Right renal pelvis (tissue), 4 donors: ENCODE measurements around the gene ITPR1. TPM values are rescaled to one million over a fixed set of nuclear protein-coding genes. Genes with fewer than 3 reads are reported as not detected.

Source experiments
- DNase-seq, 4 donors: peaks; one replicate each; pipeline ENCODE4 v3.0.0-alpha.2; 2013; ENCODE audit warnings: low read depth in 4 of 4, low spot score in 3 of 4, missing footprints in 1 of 4
- polyA plus RNA-seq, 4 donors: library from polyadenylated mRNA; unstranded; fragments of 120-200 nt; gene quantifications; one replicate each; pipeline ENCODE4 v1.2.1, GENCODE V29; 2013; ENCODE audit not compliant: insufficient read length in 4 of 4

Gene ITPR1
- polyA plus RNA-seq, 4 donors, result 48.1 to 61.2 (median 53.4) TPM

- no peak for DNase-seq
These were observed 241.3 kb downstream of the ITPR1 start for GRCh38 chr3:4734454-4734853.

GRCh38 chr3:4735243-4735642 is 242.1 kb downstream of the ITPR1 start:
- no peak for DNase-seq

GRCh38 chr3:4736284-4736861 is 243.2 kb downstream of the ITPR1 start:
- DNase-seq, result no peak

GRCh38 chr3:4738737-4739274 is 245.7 kb downstream of the ITPR1 start:
- DNase-seq, result no peak

GRCh38 chr3:4739289-4740236 is 246.4 kb downstream of the ITPR1 start:
- DNase-seq, result no peak

- no peak for DNase-seq
These were observed 247.4 kb downstream of the ITPR1 start for GRCh38 chr3:4740397-4741105.

GRCh38 chr3:4741106-4741403 is 247.9 kb downstream of the ITPR1 start:
- DNase-seq, result no peak

GRCh38 chr3:4741404-4742307 is 248.5 kb downstream of the ITPR1 start:
- no peak for DNase-seq

- no peak for DNase-seq
These were observed 249.2 kb downstream of the ITPR1 start for GRCh38 chr3:4742359-4742758.

GRCh38 chr3:4743371-4743770 is 250.2 kb downstream of the ITPR1 start:
- DNase-seq, result no peak

- no peak for DNase-seq
These were observed 251.5 kb downstream of the ITPR1 start for GRCh38 chr3:4744405-4745234.

- no peak for DNase-seq
These were observed 252.1 kb downstream of the ITPR1 start for GRCh38 chr3:4745235-4745610.

- no peak for DNase-seq
These were observed 253.3 kb downstream of the ITPR1 start for GRCh38 chr3:4746241-4746958.

- DNase-seq, result no peak
These were observed 255.0 kb downstream of the ITPR1 start for GRCh38 chr3:4748127-4748526.

GRCh38 chr3:4748701-4749378 is 255.7 kb downstream of the ITPR1 start:
- no peak for DNase-seq

GRCh38 chr3:4749567-4750002 is 256.4 kb downstream of the ITPR1 start:
- no peak for DNase-seq

- DNase-seq, result peak in 1 of 4 donors; percentile 48
These were observed 257.3 kb downstream of the ITPR1 start for GRCh38 chr3:4750306-4750968.
